K562 (cell line): Measurements from ENCODE around the gene EIF1. TPM values are rescaled to one million over a fixed set of nuclear protein-coding genes. Genes with fewer than 3 reads are reported as not detected.

Source experiments
- ATAC-seq: fragments of 200-7000 bp; cut with Tn5 transposase; 3 replicates; pipeline ENCODE4 v1.9.1; 2020; ENCODE audit warnings: moderate library complexity
- BruUV-seq: library from RNA; stranded (reverse); fragments of 400-500 nt; replicated peaks from 2 replicates; lab custom pipeline; 2021; lab: Mats Ljungman, UMichigan
- CTCF ChIA-PET: fragments of 300-600 bp; formaldehyde crosslinking; extraction: SDS; loops from one replicate; lab custom pipeline; 2021; ENCODE audit warnings: low intra/inter-chr PET ratio; lab: Yijun Ruan, JAX
- POLR2A ChIA-PET: fragments of 300-600, 350-650 bp; sonication (Branson Sonifier 250); formaldehyde crosslinking; extraction: SDS; loops from one replicate; lab custom pipeline; 2021; ENCODE audit warnings: antibody characterized with exemption, inconsistent platforms; lab: Yijun Ruan, JAX
- DNase-seq, 4 experiments: peaks; one replicate each; pipeline versions ENCODE4 v3.0.0 to v3.0.0-alpha.2; 2011 to 2018; ENCODE audit warnings: low spot score in 3 of 4, mixed read lengths in 3 of 4; ENCODE audit errors: extremely low read depth in 1 of 4
- FAIRE-seq: peaks from 2 replicates; lab custom pipeline; 2011; peaks lifted over from hg19 to GRCh38; lab: Jason Lieb, UNC
- H2AFZ ChIP-seq: 2 replicates; pipeline ENCODE4 v1.6.0; 2011; ENCODE audit warnings: low read depth, low read length, control low read depth, inconsistent platforms
- H3K27ac ChIP-seq: fragments of 200-600 bp; 3 replicates; pipeline ENCODE4 v1.8.0; 2011; ENCODE audit warnings: low read depth, mild to moderate bottlenecking, control low read depth, inconsistent platforms, low read length, moderate library complexity, mixed read lengths; ENCODE audit errors: extremely low read depth
- H3K27me3 ChIP-seq, 2 experiments: fragments of 300-600 bp in 1 of 2; 2 replicates in 1 of 2; 3 replicates in 1 of 2; pipeline versions ENCODE4 v1.6.0 to v1.8.0; 2011; ENCODE audit warnings: inconsistent platforms in 2 of 2, low read length in 2 of 2, mild to moderate bottlenecking in 1 of 2, mixed read lengths in 1 of 2, moderate library complexity in 1 of 2; ENCODE audit not compliant: control insufficient read depth in 2 of 2, insufficient read depth in 2 of 2
- H3K36me3 ChIP-seq: fragments of 300-600 bp; 3 replicates; pipeline ENCODE4 v1.8.0; 2011; ENCODE audit warnings: mild to moderate bottlenecking, low read length, inconsistent platforms; ENCODE audit not compliant: control insufficient read depth, insufficient read depth
- H3K4me1 ChIP-seq, 2 experiments: fragments of 200-600 bp in 1 of 2; replicated peaks in 1 of 2; 2 replicates in 1 of 2; 3 replicates in 1 of 2; pipeline versions ENCODE4 v1.5.1 to v1.8.0; 2011; ENCODE audit warnings: inconsistent platforms in 2 of 2, low read length in 2 of 2, mild to moderate bottlenecking in 1 of 2, mixed read lengths in 1 of 2, moderate library complexity in 1 of 2; ENCODE audit not compliant: control insufficient read depth in 2 of 2, insufficient read depth in 2 of 2
- H3K4me2 ChIP-seq: 2 replicates; pipeline ENCODE4 v1.6.1; 2011; ENCODE audit warnings: low read length, control low read depth, inconsistent platforms, mixed read lengths; ENCODE audit not compliant: insufficient read depth
- H3K4me3 ChIP-seq: fragments of 200-600 bp; sonication (generic), shearing (Covaris generic); 2 replicates; pipeline ENCODE4 v1.5.1; 2016; ENCODE audit warnings: control low read depth, inconsistent platforms
- H3K79me2 ChIP-seq: fragments of 200-600 bp; 3 replicates; pipeline ENCODE4 v1.8.0; 2011; ENCODE audit warnings: low read length, inconsistent platforms; ENCODE audit not compliant: control insufficient read depth, insufficient read depth
- H3K9ac ChIP-seq, 2 experiments: 2 replicates each; pipeline versions ENCODE4 v1.6.0 to v1.6.1; 2011; ENCODE audit warnings: low read depth in 2 of 2, low read length in 2 of 2, control low read depth in 1 of 2, inconsistent platforms in 1 of 2, mild to moderate bottlenecking in 1 of 2, mixed read lengths in 1 of 2; ENCODE audit not compliant: insufficient read depth in 1 of 2
- H3K9me1 ChIP-seq: one replicate; pipeline ENCODE4 v1.6.0; 2011; ENCODE audit warnings: inconsistent platforms, mild to moderate bottlenecking, low read length, moderate library complexity; ENCODE audit not compliant: control insufficient read depth, insufficient read depth
- H3K9me3 ChIP-seq: replicated peaks from 2 replicates; pipeline ENCODE4 v1.5.1; 2011; ENCODE audit warnings: low read depth, low read length, inconsistent platforms; ENCODE audit not compliant: control insufficient read depth, insufficient read depth
- H4K20me1 ChIP-seq: replicated peaks from 2 replicates; pipeline ENCODE4 v1.6.1; 2011; ENCODE audit warnings: low read length, inconsistent platforms, mixed read lengths; ENCODE audit not compliant: control insufficient read depth, insufficient read depth
- ATF1 ChIP-seq, 2 experiments: fragments of 450-650 bp in 1 of 2; IDR thresholded peaks; 2 replicates each; pipeline ENCODE4 v1.6.1; 2016; ENCODE audit warnings: missing compliant biosample characterization in 1 of 2, missing genetic modification characterization in 1 of 2
- CSDE1 ChIP-seq, 2 experiments: fragments of 450-650 bp; IDR thresholded peaks; 2 replicates each; pipeline ENCODE4 v1.6.1; 2016; ENCODE audit warnings: mild to moderate bottlenecking in 1 of 2
- MLLT1 ChIP-seq, 2 experiments: fragments of 450-650 bp; IDR thresholded peaks; 2 replicates each; pipeline ENCODE4 v1.6.1; 2016
- MTA2 ChIP-seq: fragments of 450-650 bp; IDR thresholded peaks from 2 replicates; pipeline ENCODE4 v1.6.1; 2016; ENCODE audit warnings: low read depth
- NCOA2 ChIP-seq, 2 experiments: fragments of 450-650 bp; IDR thresholded peaks; 2 replicates each; pipeline ENCODE4 v1.6.1; 2018; ENCODE audit warnings: mild to moderate bottlenecking in 2 of 2, moderate library complexity in 1 of 2; ENCODE audit not compliant: partially characterized antibody in 2 of 2
- POLR3G ChIP-seq: IDR thresholded peaks from 2 replicates; pipeline ENCODE4 v1.6.1; 2011; ENCODE audit not compliant: insufficient read length, insufficient replicate concordance; ENCODE audit errors: extremely low read depth
- PYGO2 ChIP-seq: fragments of 450-650 bp; IDR thresholded peaks from 2 replicates; pipeline ENCODE4 v1.6.1; 2016; ENCODE audit warnings: mild to moderate bottlenecking, missing genetic modification characterization, moderate library complexity, missing compliant biosample characterization
- TAF7 ChIP-seq: fragments of 450-650 bp; IDR thresholded peaks from 2 replicates; pipeline ENCODE4 v1.6.1; 2016; ENCODE audit warnings: missing genetic modification characterization, missing compliant biosample characterization
- TEAD4 ChIP-seq, 2 experiments: sonication (generic) in 1 of 2; formaldehyde crosslinking in 1 of 2; IDR thresholded peaks; 2 replicates each; pipeline versions ENCODE4 v1.6.1 to v1.8.0; 2012 to 2022; ENCODE audit warnings: borderline replicate concordance in 1 of 2, inconsistent platforms in 1 of 2, low read length in 1 of 2, mild to moderate bottlenecking in 1 of 2, missing genetic modification reagents in 1 of 2
- ZKSCAN3 ChIP-seq: fragments of 250-450 bp; sonication (Bioruptor Pico); IDR thresholded peaks from 2 replicates; pipeline ENCODE4 v1.4.0; 2020
- ZNF165 ChIP-seq: fragments of 250-450 bp; sonication (Bioruptor Pico); IDR thresholded peaks from 2 replicates; pipeline ENCODE4 v1.4.0; 2020; ENCODE audit warnings: borderline replicate concordance
- ZNF24 ChIP-seq: fragments of 450-650 bp; IDR thresholded peaks from 2 replicates; pipeline ENCODE4 v1.6.1; 2016
- ZNF277 ChIP-seq: fragments of 250-450 bp; sonication (Bioruptor Pico); IDR thresholded peaks from 2 replicates; pipeline ENCODE4 v1.8.0; 2022; ENCODE audit warnings: inconsistent platforms, mild to moderate bottlenecking, moderate library complexity, borderline replicate concordance
- ZNF589 ChIP-seq: fragments of 200-800 bp; sonication (Bioruptor generic); IDR thresholded peaks from 2 replicates; pipeline ENCODE4 v1.6.1; 2016; ENCODE audit warnings: low read depth, missing genetic modification characterization, missing compliant biosample characterization
- ZNF76 ChIP-seq: fragments of 250-450 bp; sonication (Bioruptor Pico); IDR thresholded peaks from 2 replicates; pipeline ENCODE4 v1.4.0; 2020; ENCODE audit warnings: mild to moderate bottlenecking, moderate library complexity, borderline replicate concordance
- WGBS: fragments of 100-300 bp; shearing (Covaris generic); methylation state at CpG from one replicate; pipeline ENCODE4 v1.1.6; 2016; ENCODE audit warnings: low coverage, mixed read lengths; ENCODE audit not compliant: insufficient coverage; ENCODE audit errors: missing lambda C conversion rate; 5-methylcytosine and 5-hydroxymethylcytosine counted together
- in situ Hi-C: fragments of 300-500 bp; cut with MboI; formaldehyde crosslinking; loops from 4 replicates; pipeline ENCODE4 v1.15.0; 2018; ENCODE audit warnings: inconsistent platforms, mixed read lengths
- intact Hi-C: fragments of 100-400 bp; cut with micrococcal nuclease; formaldehyde crosslinking; loops from 2 replicates; pipeline ENCODE4 v1.14.2; 2022
- polyA plus RNA-seq, 8 experiments: library from polyadenylated mRNA; depleted of rRNA in 4 of 8; stranded (reverse) in 5 of 8; unstranded in 3 of 8; fragments of >200 nt; fragmentation: Nextera tagmentation in 2 of 8; fragmentation: Illumina TruSeq in 1 of 8; extraction: Ambion mirVana in 2 of 8; extraction: Trizol in 1 of 8; gene quantifications; 2 replicates each; pipeline versions ENCODE4 v1.2.1 to v1.2.3, GENCODE V29; 2011 to 2014; ENCODE audit warnings: inconsistent platforms in 1 of 8, missing spikeins in 1 of 8
- total RNA-seq, 7 experiments: library from RNA; depleted of rRNA in 6 of 7; stranded (reverse); fragments of >200 nt in 6 of 7; fragmentation: Illumina TruSeq in 2 of 7; extraction: Trizol in 2 of 7; gene quantifications; 2 replicates each; pipeline versions ENCODE4 v1.2.1 to v1.2.3, GENCODE V29; 2011 to 2021; ENCODE audit warnings: low replicate concordance in 1 of 7

The EIF1 gene
- total and polyA plus RNA-seq, 9 of the 15 experiments (the other 6 are each of a cell fraction or from before 2014, with no cell fraction given): 67.0 to 1,204 (median 320) TPM

GRCh38 chr17:41739661-41740352, 51.1 kb downstream of the EIF1 start:
- no peak for DNase-seq
- no peak for ATAC-seq
- Histone ChIP-seq H2AFZ (no peak overlapping the region), H4K20me1 (no peaks in the 10 kb centered on the region; the same call in 1 of the 2 replicates), H3K4me2 (no peak overlapping the region), H3K9ac (peak overlapping the region in 1 of 2 experiments; percentile 61; a peak in 1 of 4 replicates), H3K4me1 (peaks cover 4 to 14% of the 10 kb centered on the region in 2 experiments; a peak in 4 of 5 replicates), H3K9me3 (no peaks in the 10 kb centered on the region), H3K36me3 (no peaks in the 10 kb centered on the region), H3K4me3 (no peak overlapping the region), H3K79me2 (no peaks in the 10 kb centered on the region), H3K27ac (no peak overlapping the region), H3K27me3 (peaks cover 15 to 24% of the 10 kb centered on the region in 2 experiments), H3K9me1 (no peaks in the 10 kb centered on the region)
- no peak for FAIRE-seq
- intact Hi-C loops: loop anchor here (5.0 kb wide), 1 partner anchor 147 kb away; no protein-coding TSS in a partner anchor
- POLR2A ChIA-PET: interaction anchor here (0.8 kb wide), 1 partner anchor 63 kb away, joined by 3 read pairs; no protein-coding TSS in a partner anchor
- WGBS: 75% methylated on average over 9 of the region's 9 CpGs
- no peak for TF ChIP-seq POLR3G
- no peak for TF ChIP-seq TAF7 (tag)
- no peak for TF ChIP-seq ZNF277 (CRISPR knock-in tag)
- TF ChIP-seq ZKSCAN3 (CRISPR knock-in tag): no peak
- TF ChIP-seq ZNF165 (CRISPR knock-in tag): no peak
- no peak for TF ChIP-seq TEAD4 (IDR thresholded peaks at IDR 0.05; ENCODE audit: low read length)
- TF ChIP-seq TEAD4 (CRISPR knock-in tag; IDR thresholded peaks at IDR 0.05; ENCODE audit: borderline replicate concordance): no peak
- no peak for TF ChIP-seq ATF1 (CRISPR knock-in tag; IDR thresholded peaks at IDR 0.05)
- no peak for TF ChIP-seq ATF1 (tag; IDR thresholded peaks at IDR 0.05)
- TF ChIP-seq PYGO2 (tag): no peak
- TF ChIP-seq ZNF76: no peak
- TF ChIP-seq CSDE1 (IDR thresholded peaks at IDR 0.05): no peak
- TF ChIP-seq ZNF24: no peak
- TF ChIP-seq MTA2: no peak
- no peak for TF ChIP-seq ZNF589 (CRISPR knock-in tag)
- TF ChIP-seq MLLT1 (IDR thresholded peaks at IDR 0.05): no peak
- no peak for TF ChIP-seq NCOA2 (IDR thresholded peaks at IDR 0.05; ENCODE audit: partially characterized antibody in 2 of 2)
- no TSS peak for BruUV-seq
- CTCF ChIA-PET: interaction anchor here (0.7 to 3.3 kb wide), 3 partner anchors 146 to 220 kb away, joined by 4 to 21 read pairs (median 14); no protein-coding TSS in a partner anchor
- in situ Hi-C loops: loop anchor here (5.0 to 25.0 kb wide), 4 partner anchors 62 to 372 kb away; partner anchors contain the start of genes DHX58, HSPB9 and KAT2A
